ENCODE measurements around the gene MAMLD1.

GRCh38 chrX:150548251-150548650, 185.1 kb downstream of the MAMLD1 start:
- TF ChIP-seq ZNF24 (tag by site-specific recombination; IDR thresholded peaks at IDR 0.05): no peak
- no peak for TF ChIP-seq ZEB2 (tag by site-specific recombination; IDR thresholded peaks at IDR 0.05)
- no peak for TF ChIP-seq ZNF274 (IDR thresholded peaks at IDR 0.05; ENCODE audit: low read length)
- no peak for TF ChIP-seq ZNF274 (tag by site-specific recombination; IDR thresholded peaks at IDR 0.05; ENCODE audit: borderline replicate concordance)
- no peak for TF ChIP-seq ZNF23 (tag by site-specific recombination; IDR thresholded peaks at IDR 0.05; ENCODE audit: borderline replicate concordance)
- TF ChIP-seq, protein P1, sequence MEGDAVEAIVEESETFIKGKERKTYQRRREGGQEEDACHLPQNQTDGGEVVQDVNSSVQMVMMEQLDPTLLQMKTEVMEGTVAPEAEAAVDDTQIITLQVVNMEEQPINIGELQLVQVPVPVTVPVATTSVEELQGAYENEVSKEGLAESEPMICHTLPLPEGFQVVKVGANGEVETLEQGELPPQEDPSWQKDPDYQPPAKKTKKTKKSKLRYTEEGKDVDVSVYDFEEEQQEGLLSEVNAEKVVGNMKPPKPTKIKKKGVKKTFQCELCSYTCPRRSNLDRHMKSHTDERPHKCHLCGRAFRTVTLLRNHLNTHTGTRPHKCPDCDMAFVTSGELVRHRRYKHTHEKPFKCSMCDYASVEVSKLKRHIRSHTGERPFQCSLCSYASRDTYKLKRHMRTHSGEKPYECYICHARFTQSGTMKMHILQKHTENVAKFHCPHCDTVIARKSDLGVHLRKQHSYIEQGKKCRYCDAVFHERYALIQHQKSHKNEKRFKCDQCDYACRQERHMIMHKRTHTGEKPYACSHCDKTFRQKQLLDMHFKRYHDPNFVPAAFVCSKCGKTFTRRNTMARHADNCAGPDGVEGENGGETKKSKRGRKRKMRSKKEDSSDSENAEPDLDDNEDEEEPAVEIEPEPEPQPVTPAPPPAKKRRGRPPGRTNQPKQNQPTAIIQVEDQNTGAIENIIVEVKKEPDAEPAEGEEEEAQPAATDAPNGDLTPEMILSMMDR (tag by site-specific recombination; IDR thresholded peaks at IDR 0.05): no peak
- TF ChIP-seq, protein P2, sequence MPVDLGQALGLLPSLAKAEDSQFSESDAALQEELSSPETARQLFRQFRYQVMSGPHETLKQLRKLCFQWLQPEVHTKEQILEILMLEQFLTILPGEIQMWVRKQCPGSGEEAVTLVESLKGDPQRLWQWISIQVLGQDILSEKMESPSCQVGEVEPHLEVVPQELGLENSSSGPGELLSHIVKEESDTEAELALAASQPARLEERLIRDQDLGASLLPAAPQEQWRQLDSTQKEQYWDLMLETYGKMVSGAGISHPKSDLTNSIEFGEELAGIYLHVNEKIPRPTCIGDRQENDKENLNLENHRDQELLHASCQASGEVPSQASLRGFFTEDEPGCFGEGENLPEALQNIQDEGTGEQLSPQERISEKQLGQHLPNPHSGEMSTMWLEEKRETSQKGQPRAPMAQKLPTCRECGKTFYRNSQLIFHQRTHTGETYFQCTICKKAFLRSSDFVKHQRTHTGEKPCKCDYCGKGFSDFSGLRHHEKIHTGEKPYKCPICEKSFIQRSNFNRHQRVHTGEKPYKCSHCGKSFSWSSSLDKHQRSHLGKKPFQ (tag by site-specific recombination; IDR thresholded peaks at IDR 0.05): no peak
- TF ChIP-seq TSHZ1 (tag by site-specific recombination; IDR thresholded peaks at IDR 0.05; ENCODE audit: borderline replicate concordance): no peak
- TF ChIP-seq REST (tag by site-specific recombination; IDR thresholded peaks at IDR 0.05): no peak
- TF ChIP-seq TCF7L2 (IDR thresholded peaks at IDR 0.05; ENCODE audit: borderline replicate concordance, low read depth, low read length): no peak
- TF ChIP-seq RBAK (tag by site-specific recombination; IDR thresholded peaks at IDR 0.05): no peak
- no peak for TF ChIP-seq ZNF571 (tag by site-specific recombination; IDR thresholded peaks at IDR 0.05)
- no peak for TF ChIP-seq ZFP41 (tag by site-specific recombination; IDR thresholded peaks at IDR 0.05; ENCODE audit: borderline replicate concordance)

Data from HEK293 (cell line).